ENCODE results near the gene ANKRD34A. TPM values are rescaled to one million over a fixed set of nuclear protein-coding genes. Genes with fewer than 3 reads are reported as not detected.

Gene ANKRD34A
- total and polyA plus RNA-seq, 2 of the 13 experiments (the other 11 are each of a cell fraction or from before 2014, with no cell fraction given): 0.05 to 0.07 TPM

GRCh38 chr1:145972580-145972979 is 8.2 kb upstream of the ANKRD34A start (continued):
- TF ChIP-seq, protein P1, sequence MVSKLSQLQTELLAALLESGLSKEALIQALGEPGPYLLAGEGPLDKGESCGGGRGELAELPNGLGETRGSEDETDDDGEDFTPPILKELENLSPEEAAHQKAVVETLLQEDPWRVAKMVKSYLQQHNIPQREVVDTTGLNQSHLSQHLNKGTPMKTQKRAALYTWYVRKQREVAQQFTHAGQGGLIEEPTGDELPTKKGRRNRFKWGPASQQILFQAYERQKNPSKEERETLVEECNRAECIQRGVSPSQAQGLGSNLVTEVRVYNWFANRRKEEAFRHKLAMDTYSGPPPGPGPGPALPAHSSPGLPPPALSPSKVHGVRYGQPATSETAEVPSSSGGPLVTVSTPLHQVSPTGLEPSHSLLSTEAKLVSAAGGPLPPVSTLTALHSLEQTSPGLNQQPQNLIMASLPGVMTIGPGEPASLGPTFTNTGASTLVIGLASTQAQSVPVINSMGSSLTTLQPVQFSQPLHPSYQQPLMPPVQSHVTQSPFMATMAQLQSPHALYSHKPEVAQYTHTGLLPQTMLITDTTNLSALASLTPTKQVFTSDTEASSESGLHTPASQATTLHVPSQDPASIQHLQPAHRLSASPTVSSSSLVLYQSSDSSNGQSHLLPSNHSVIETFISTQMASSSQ (IDR thresholded peaks at IDR 0.05; ENCODE audit: low read depth): no peak
- TF ChIP-seq, protein P1 (CRISPR knock-in tag; IDR thresholded peaks at IDR 0.05; ENCODE audit: borderline replicate concordance): no peak
- TF ChIP-seq KDM3A (CRISPR knock-in tag; IDR thresholded peaks at IDR 0.05; ENCODE audit: low read depth) (0 out of 2 replicates have a peak, but pooled peaks have one; percentile 32), ZNF841 (CRISPR knock-in tag; IDR thresholded peaks at IDR 0.05; ENCODE audit: borderline replicate concordance) (no peak), SALL1 (CRISPR knock-in tag; IDR thresholded peaks at IDR 0.05) (peak; percentile 83), FOXK1 (CRISPR knock-in tag; IDR thresholded peaks at IDR 0.05; ENCODE audit: borderline replicate concordance, low read depth) (peak; percentile 78; the same call in 1 of the 2 replicates), MIER2 (CRISPR knock-in tag; IDR thresholded peaks at IDR 0.05) (no peak), ASH2L (IDR thresholded peaks at IDR 0.05; ENCODE audit: insufficient read length, low read depth, low read length) (no peak), ZBTB25 (CRISPR knock-in tag; IDR thresholded peaks at IDR 0.05) (peak; percentile 83), NCOA2 (CRISPR knock-in tag; IDR thresholded peaks at IDR 0.05) (peak; percentile 76), ZNF20 (CRISPR knock-in tag; IDR thresholded peaks at IDR 0.05) (no peak), FUBP1 (CRISPR knock-in tag; IDR thresholded peaks at IDR 0.05; ENCODE audit: borderline replicate concordance) (no peak), GATAD2A (CRISPR knock-in tag; IDR thresholded peaks at IDR 0.05) (peak; percentile 91), KMT2B (CRISPR knock-in tag; IDR thresholded peaks at IDR 0.05) (no peak; the same call in 1 of the 2 replicates), SOX6 (IDR thresholded peaks at IDR 0.05) (no peak), SOX6 (CRISPR knock-in tag; IDR thresholded peaks at IDR 0.05) (peak; percentile 80), PITX1 (CRISPR knock-in tag; IDR thresholded peaks at IDR 0.05) (no peak), ZNF672 (CRISPR knock-in tag; IDR thresholded peaks at IDR 0.05) (no peak), SMAD1 (CRISPR knock-in tag; IDR thresholded peaks at IDR 0.05; ENCODE audit: borderline replicate concordance, low read depth) (no peak), ISL2 (CRISPR knock-in tag; IDR thresholded peaks at IDR 0.05) (no peak)
- TF ChIP-seq, protein P2, sequence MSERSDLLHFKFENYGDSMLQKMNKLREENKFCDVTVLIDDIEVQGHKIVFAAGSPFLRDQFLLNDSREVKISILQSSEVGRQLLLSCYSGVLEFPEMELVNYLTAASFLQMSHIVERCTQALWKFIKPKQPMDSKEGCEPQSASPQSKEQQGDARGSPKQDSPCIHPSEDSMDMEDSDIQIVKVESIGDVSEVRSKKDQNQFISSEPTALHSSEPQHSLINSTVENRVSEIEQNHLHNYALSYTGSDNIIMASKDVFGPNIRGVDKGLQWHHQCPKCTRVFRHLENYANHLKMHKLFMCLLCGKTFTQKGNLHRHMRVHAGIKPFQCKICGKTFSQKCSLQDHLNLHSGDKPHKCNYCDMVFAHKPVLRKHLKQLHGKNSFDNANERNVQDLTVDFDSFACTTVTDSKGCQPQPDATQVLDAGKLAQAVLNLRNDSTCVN (CRISPR knock-in tag; IDR thresholded peaks at IDR 0.05; ENCODE audit: borderline replicate concordance): no peak
- TF ChIP-seq, protein P3, sequence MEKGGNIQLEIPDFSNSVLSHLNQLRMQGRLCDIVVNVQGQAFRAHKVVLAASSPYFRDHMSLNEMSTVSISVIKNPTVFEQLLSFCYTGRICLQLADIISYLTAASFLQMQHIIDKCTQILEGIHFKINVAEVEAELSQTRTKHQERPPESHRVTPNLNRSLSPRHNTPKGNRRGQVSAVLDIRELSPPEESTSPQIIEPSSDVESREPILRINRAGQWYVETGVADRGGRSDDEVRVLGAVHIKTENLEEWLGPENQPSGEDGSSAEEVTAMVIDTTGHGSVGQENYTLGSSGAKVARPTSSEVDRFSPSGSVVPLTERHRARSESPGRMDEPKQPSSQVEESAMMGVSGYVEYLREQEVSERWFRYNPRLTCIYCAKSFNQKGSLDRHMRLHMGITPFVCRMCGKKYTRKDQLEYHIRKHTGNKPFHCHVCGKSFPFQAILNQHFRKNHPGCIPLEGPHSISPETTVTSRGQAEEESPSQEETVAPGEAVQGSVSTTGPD (CRISPR knock-in tag; IDR thresholded peaks at IDR 0.05): no peak
